ENCODE results near the gene CLDN34.

CLDN34 gene

DNA sequence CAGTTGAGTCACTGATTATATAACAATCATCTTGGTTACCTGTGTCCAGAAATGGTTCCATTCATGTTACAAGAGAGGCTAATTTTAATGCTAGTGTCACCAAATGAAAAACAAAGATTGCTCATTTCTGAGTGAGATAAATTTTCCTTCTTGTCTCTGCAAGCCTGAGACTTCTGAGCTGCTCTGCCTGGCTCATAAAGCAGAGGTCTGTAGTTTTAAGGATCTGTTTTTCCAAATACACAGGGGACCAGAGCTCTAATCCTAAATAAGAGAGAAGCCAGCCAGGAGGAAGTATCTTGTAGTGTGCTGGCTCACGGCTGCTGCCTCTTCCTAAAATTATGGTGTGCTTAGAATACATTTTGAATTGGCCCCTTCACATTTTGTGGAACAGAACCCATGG, 42.6 kb downstream of the CLDN34 start:
- Histone ChIP-seq H3K27ac (no peak overlapping the region), H3K9me3 (no peaks in the 10 kb centered on the region), H3K4me3 (no peak overlapping the region), H3K27me3 (no peaks in the 10 kb centered on the region), H3K4me1 (peaks cover 0 to 7% (median 3%) of the 10 kb centered on the region in 4 donors), H3K36me3 (no peaks in the 10 kb centered on the region)
- intact Hi-C loops (cut with DNase I; ENCODE audit: low total_unique reads) = loop anchor here (5.0 kb wide), 1 partner anchor 108 kb away; no protein-coding TSS in a partner anchor
- TF ChIP-seq, protein P1, sequence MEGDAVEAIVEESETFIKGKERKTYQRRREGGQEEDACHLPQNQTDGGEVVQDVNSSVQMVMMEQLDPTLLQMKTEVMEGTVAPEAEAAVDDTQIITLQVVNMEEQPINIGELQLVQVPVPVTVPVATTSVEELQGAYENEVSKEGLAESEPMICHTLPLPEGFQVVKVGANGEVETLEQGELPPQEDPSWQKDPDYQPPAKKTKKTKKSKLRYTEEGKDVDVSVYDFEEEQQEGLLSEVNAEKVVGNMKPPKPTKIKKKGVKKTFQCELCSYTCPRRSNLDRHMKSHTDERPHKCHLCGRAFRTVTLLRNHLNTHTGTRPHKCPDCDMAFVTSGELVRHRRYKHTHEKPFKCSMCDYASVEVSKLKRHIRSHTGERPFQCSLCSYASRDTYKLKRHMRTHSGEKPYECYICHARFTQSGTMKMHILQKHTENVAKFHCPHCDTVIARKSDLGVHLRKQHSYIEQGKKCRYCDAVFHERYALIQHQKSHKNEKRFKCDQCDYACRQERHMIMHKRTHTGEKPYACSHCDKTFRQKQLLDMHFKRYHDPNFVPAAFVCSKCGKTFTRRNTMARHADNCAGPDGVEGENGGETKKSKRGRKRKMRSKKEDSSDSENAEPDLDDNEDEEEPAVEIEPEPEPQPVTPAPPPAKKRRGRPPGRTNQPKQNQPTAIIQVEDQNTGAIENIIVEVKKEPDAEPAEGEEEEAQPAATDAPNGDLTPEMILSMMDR (IDR thresholded peaks at IDR 0.05) = no peak
- DNase-seq = no peak

DNA sequence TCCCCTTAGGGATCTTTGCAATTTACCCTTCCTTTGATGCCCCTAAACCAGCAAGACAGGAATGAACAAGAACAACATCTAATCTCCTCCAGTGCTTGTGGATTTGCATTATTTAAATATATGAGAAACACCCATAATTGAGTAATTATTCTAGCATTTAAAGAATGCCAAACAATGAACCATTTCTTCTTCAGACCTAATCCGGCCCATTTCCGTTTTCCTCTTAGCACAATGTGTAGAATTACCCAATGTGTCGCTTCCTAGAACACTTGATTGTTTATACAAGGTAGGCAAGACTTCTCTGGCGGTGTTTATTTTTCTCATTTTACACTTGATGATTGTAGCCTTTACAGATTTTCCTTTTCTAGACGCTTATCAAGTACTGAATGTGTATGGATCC, 43.5 kb downstream of the CLDN34 start:
- intact Hi-C loops (cut with DNase I; ENCODE audit: low total_unique reads) = loop anchor here (5.0 kb wide), 1 partner anchor 107 kb away; no protein-coding TSS in a partner anchor
- H3K27ac ChIP-seq = no peak overlapping the region
- no peaks in the 10 kb centered on the region for H3K27me3 ChIP-seq

DNA sequence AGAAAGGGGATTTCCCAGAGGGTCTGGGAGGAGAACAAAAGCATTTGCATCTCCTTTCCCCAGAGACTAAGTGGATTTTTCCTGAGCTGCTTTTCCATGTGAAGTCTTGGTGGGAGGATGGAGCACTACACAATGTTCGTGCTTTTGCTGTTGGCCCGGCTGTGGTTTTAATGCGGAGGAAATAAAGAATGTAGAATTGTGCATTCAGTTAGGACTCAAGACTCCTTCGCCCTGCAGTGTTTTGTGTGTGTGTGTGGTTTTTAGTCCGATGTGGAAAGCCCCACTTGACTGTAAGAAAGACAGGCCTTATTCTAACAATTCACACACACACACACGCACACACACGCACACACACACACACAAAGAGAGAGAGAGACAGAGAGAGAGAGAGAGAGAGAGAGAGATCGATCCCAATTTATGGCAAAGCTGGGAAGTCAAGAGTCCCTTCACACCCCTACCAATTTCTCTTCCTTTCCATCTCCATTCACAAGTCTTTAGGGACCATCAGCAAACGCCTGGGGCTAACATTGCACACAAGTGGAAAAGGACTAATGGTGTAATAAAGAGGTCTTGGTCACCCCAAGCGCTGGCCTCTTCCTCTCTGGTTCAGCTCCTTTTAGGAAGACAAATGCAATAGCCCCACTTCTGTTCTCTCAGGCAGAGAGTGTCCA, 44.2 kb downstream of the CLDN34 start:
- TF ChIP-seq, protein P1 (IDR thresholded peaks at IDR 0.05) = no peak
- no peak overlapping the region for H3K4me3 ChIP-seq
- intact Hi-C loops (cut with DNase I; ENCODE audit: low total_unique reads) = loop anchor here (5.0 kb wide), 1 partner anchor 106 kb away; no protein-coding TSS in a partner anchor
- H3K36me3 ChIP-seq = no peaks in the 10 kb centered on the region
- no peak for DNase-seq
- no peaks in the 10 kb centered on the region for H3K27me3 ChIP-seq
- peaks cover 0 to 7% (median 3%) of the 10 kb centered on the region in 4 donors for H3K4me1 ChIP-seq
- H3K9me3 ChIP-seq = no peaks in the 10 kb centered on the region
- no peak overlapping the region for H3K27ac ChIP-seq

More for the DNA sequence above, 43.5 kb downstream of the CLDN34 start:
- Histone ChIP-seq H3K36me3 (no peaks in the 10 kb centered on the region), H3K4me3 (no peak overlapping the region), H3K4me1 (peaks cover 0 to 7% (median 3%) of the 10 kb centered on the region in 4 donors), H3K9me3 (no peaks in the 10 kb centered on the region)
- TF ChIP-seq, protein P1 (IDR thresholded peaks at IDR 0.05) = no peak
- no peak for DNase-seq

DNA sequence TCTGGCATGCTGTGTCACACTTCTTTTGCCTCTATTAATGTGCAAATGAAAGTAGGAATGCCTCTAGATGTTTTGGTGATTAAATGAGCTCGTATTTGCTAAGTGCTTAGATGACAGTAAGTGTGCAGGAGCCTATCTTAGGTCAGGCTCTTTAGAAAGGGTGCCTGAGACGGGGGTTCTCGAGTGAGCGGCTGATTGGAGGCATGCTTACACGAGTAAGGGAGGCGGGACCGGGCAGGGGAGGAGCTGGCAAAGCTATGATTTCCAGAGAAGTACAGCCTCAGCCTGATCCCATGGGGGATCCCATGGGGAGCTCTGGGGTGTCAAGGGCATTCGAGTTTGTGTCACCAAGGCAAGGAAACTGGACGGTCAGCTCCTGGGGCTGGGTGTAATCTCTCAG, 44.8 kb downstream of the CLDN34 start:
- TF ChIP-seq, protein P1 (IDR thresholded peaks at IDR 0.05) = no peak
- no peak for DNase-seq
- H3K36me3 ChIP-seq = no peaks in the 10 kb centered on the region
- H3K27ac ChIP-seq = no peak overlapping the region
- no peak overlapping the region for H3K4me3 ChIP-seq
- H3K9me3 ChIP-seq = no peaks in the 10 kb centered on the region
- H3K4me1 ChIP-seq = peaks cover 0 to 9% (median 4%) of the 10 kb centered on the region in 4 donors
- intact Hi-C loops (cut with DNase I; ENCODE audit: low total_unique reads) = loop anchor here (5.0 kb wide), 1 partner anchor 105 kb away; no protein-coding TSS in a partner anchor
- H3K27me3 ChIP-seq = no peaks in the 10 kb centered on the region

DNA sequence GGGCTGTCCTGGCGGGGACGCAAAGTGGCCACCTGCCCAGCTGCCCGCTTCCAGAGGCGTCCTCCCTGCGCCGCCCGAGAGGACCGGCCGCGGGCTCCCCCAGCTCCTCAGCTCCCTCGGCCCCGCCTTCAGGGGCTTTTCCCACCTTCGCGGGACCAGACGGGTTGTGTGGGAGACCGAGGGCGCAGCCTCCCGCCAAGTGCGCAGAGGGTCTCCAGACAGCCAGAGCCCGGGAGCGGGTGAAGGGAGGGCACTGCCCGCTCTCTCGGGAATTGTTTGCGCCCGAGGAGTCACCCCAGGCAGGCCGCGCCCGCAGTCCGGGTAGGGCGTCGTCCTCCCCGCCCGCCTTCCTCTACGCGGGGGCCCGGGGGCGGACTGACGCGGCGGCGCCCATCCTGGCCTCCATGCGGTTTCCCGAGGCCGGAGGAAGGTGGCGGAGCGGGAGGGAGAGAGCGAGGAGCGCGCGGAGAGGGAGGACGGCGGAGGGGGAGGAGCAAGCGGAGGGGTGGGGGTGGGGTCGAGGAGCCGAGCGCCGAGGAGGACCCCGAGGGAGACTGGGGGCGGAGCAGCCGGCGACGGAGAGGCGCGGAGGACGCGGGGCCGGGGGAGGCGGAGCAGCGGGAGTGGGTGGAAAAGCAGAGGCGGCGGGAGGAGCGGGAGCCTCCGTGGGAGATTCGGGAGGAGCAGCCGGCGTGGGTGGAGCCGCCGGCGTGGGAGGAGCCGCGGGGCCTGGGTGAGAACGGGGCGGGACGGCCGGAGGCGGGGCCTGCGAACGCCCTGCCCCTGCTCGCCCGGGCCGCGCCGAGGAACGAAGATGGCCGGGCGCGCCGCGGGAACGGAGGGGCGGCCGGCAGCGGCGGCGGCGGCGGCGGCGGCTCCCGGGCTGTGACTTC, 47.5 kb downstream of the CLDN34 start:
- peak; percentile 85 to 93 for DNase-seq
- no peaks in the 10 kb centered on the region for H3K27me3 ChIP-seq
- H3K27ac ChIP-seq = peak overlapping the region; percentile 90 to 94
- H3K4me3 ChIP-seq = peak overlapping the region; percentile 63 to 72
- TF ChIP-seq, protein P1 (IDR thresholded peaks at IDR 0.05) = no peak
- no peaks in the 10 kb centered on the region for H3K9me3 ChIP-seq
- intact Hi-C loops (cut with DNase I; ENCODE audit: low total_unique reads) = loop anchor here (5.0 kb wide), 2 partner anchors 88 to 103 kb away; no protein-coding TSS in a partner anchor
- no peaks in the 10 kb centered on the region for H3K36me3 ChIP-seq
- H3K4me1 ChIP-seq = peaks cover 0 to 28% (median 7%) of the 10 kb centered on the region in 4 donors

Data from tibial artery (tissue), 4 donors.